ENCODE data around the gene TMEM258. TPM values are rescaled to one million over a fixed set of nuclear protein-coding genes. Genes with fewer than 3 reads are reported as not detected.

Gene TMEM258
- total RNA-seq, 2 experiments from 2014 or later: 172 to 176 TPM

- ATAC-seq: no peak
- CTCF ChIA-PET: interaction anchor here (0.6 to 3.2 kb wide), 3 partner anchors 9 to 170 kb away, joined by 3 to 19 read pairs (median 4); no protein-coding TSS in a partner anchor
- Mint-ChIP-seq H3K4me1 (no peaks in the 10 kb centered on the region), H3K9me3 (ENCODE audit: low read depth) (no peaks in the 10 kb centered on the region), H3K27ac (no peak overlapping the region), H3K36me3 (ENCODE audit: low read depth) (peaks cover 30% of the 10 kb centered on the region), H3K27me3 (no peaks in the 10 kb centered on the region), H3K4me3 (no peak overlapping the region)
- DNase-seq: no peak
- intact Hi-C loops (cut with DNase I, micrococcal nuclease): no loop called here
- POLR2A ChIA-PET: interaction anchor here (1.3 kb wide), 1 partner anchor 23 kb away, joined by 4 read pairs; no protein-coding TSS in a partner anchor
Measured at GRCh38 chr11:61806785-61807184, 14.4 kb upstream of the TMEM258 start.

DNA sequence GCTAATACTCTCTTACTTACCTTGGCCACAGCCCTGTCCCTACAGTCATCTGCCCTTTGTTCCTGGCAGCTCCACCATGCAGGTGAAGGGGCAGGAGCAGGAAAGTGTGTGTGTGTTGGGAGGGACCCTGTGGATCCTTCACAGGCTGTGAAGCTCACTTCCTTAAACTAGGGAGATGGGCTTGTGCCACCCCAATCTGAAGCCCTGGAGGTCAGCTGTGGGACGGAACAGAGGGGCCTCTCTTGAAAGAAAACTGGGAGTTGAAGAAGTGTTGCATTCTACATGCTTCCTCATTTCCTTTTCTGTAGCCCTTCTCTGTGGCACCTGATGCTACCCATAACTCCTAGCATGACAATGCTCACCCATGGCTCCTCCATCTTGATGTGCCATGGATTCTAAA, 12.7 kb upstream of the TMEM258 start:
- intact Hi-C loops (cut with DNase I, micrococcal nuclease): no loop called here
- ATAC-seq (no peak), DNase-seq (no peak)
- Mint-ChIP-seq H3K27me3 (no peaks in the 10 kb centered on the region), H3K4me1 (no peaks in the 10 kb centered on the region), H3K4me3 (no peak overlapping the region), H3K36me3 (ENCODE audit: low read depth) (peaks cover 29% of the 10 kb centered on the region), H3K9me3 (ENCODE audit: low read depth) (no peaks in the 10 kb centered on the region), H3K27ac (no peak overlapping the region)
- POLR2A ChIA-PET: no interaction called here
- CTCF ChIA-PET: interaction anchor here (3.2 kb wide), 1 partner anchor 8 kb away, joined by 19 read pairs; no protein-coding TSS in a partner anchor

DNA sequence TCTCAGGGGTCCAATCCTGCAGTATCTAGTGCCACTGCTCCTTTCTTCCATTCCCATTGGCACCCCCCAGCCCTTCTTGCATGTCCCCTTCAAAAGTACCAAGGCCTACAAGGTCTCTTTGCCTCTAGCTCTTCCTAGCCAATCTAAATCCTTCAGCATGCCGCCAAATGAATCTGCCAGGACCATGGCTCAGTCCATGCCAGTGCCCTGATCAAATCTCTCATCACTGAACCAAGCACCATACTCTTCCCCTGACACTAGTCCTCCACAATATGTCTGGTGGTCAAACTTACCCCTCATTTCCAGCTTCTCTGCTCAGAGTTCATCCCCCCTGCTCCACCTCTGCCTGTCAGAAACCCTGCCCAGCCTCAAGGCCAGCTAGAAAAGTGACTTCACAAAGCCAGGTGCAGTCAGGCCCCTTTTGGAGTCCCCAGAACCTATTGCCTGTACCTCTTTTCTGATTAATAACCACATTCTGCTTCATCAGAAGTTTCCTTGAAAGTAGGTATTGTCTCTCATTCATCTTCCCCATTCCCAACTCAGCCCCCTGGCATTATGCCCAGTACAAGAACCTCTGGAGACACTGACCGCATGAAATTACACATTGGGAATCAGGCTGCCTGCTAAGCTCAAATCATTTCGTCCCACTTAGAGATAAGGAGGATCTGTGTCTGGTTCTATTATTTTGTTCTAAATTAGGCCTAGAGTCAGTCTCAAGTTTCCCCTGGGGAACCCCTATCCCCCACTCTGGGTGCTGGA, 11.7 kb upstream of the TMEM258 start:
- no peaks in the 10 kb centered on the region for H3K27me3 Mint-ChIP-seq
- H3K4me1 Mint-ChIP-seq: no peaks in the 10 kb centered on the region
- intact Hi-C loops (cut with DNase I, micrococcal nuclease): no loop called here
- DNase-seq: no peak
- POLR2A ChIA-PET: no interaction called here
- no peak overlapping the region for H3K4me3 Mint-ChIP-seq
- ATAC-seq: no peak
- peaks cover 33% of the 10 kb centered on the region for H3K36me3 Mint-ChIP-seq (ENCODE audit: low read depth)
- no peak overlapping the region for H3K27ac Mint-ChIP-seq
- H3K9me3 Mint-ChIP-seq (ENCODE audit: low read depth): no peaks in the 10 kb centered on the region
- CTCF ChIA-PET: interaction anchor here (0.6 to 1.2 kb wide), 3 partner anchors 10 to 15 kb away, joined by 3 to 4 read pairs (median 3); no protein-coding TSS in a partner anchor

DNA sequence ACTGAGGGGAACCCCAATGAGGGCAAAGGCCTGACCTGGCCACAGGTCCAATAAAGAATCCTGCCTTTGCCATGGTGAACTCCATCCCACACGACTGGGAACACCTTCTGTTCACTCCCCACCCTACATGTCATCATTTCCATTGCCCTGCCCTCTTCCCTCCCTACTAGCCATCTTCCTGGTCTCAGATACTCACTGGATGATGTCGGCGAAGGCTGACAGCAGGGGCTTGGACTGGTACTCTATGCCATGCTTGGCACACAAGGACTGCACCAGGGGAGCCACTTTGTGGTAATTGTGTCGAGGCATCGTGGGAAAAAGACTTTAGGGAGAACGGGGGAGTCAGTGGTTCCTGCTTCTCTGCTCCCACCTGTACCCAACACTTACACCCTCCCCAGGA, 10.2 kb upstream of the TMEM258 start:
- no peaks in the 10 kb centered on the region for H3K27me3 Mint-ChIP-seq
- H3K4me3 Mint-ChIP-seq: no peak overlapping the region
- H3K27ac Mint-ChIP-seq: no peak overlapping the region
- ChIA-PET POLR2A (interaction anchor here (0.7 kb wide), 1 partner anchor 42 kb away, joined by 3 read pairs; no protein-coding TSS in a partner anchor), CTCF (interaction anchor here (0.6 to 1.1 kb wide), 2 partner anchors 10 to 12 kb away, joined by 3 to 5 read pairs; partner anchors contain the start of genes FEN1 and TMEM258)
- DNase-seq: no peak
- peaks cover 34% of the 10 kb centered on the region for H3K36me3 Mint-ChIP-seq (ENCODE audit: low read depth)
- H3K9me3 Mint-ChIP-seq (ENCODE audit: low read depth): no peaks in the 10 kb centered on the region
- no peak for ATAC-seq
- intact Hi-C loops (cut with DNase I, micrococcal nuclease): no loop called here
- H3K4me1 Mint-ChIP-seq: no peaks in the 10 kb centered on the region

GRCh38 chr11:61800331-61801281, 8.2 kb upstream of the TMEM258 start:
- ChIA-PET CTCF (interaction anchor here (1.6 to 9.4 kb wide), 2 partner anchors 14 to 70 kb away, joined by 6 to 115 read pairs; partner anchors contain the start of gene FADS1), POLR2A (interaction anchor here (1.4 kb wide), 1 partner anchor 15 kb away, joined by 3 read pairs; no protein-coding TSS in a partner anchor)
- Mint-ChIP-seq H3K4me1 (peaks cover 14% of the 10 kb centered on the region), H3K36me3 (ENCODE audit: low read depth) (peaks cover 44% of the 10 kb centered on the region), H3K9me3 (ENCODE audit: low read depth) (no peaks in the 10 kb centered on the region), H3K27ac (no peak overlapping the region), H3K27me3 (no peaks in the 10 kb centered on the region), H3K4me3 (no peak overlapping the region)
- DNase-seq (no peak), ATAC-seq (no peak)
- intact Hi-C loops (cut with DNase I, micrococcal nuclease): no loop called here

GRCh38 chr11:61799665-61800284, 7.4 kb upstream of the TMEM258 start:
- Mint-ChIP-seq H3K27me3 (no peaks in the 10 kb centered on the region), H3K36me3 (ENCODE audit: low read depth) (peaks cover 52% of the 10 kb centered on the region), H3K4me3 (no peak overlapping the region), H3K4me1 (peaks cover 21% of the 10 kb centered on the region), H3K9me3 (ENCODE audit: low read depth) (no peaks in the 10 kb centered on the region), H3K27ac (no peak overlapping the region)
- no peak for DNase-seq
- no peak for ATAC-seq
- intact Hi-C loops (cut with DNase I, micrococcal nuclease): loop anchor here in 1 of 2 experiments (5.0 kb wide), 1 partner anchor 98 kb away; no protein-coding TSS in a partner anchor
- ChIA-PET CTCF (interaction anchor here (9.4 kb wide), 1 partner anchor 14 kb away, joined by 115 read pairs; the partner anchor contains the start of gene FADS1), POLR2A (no interaction called here)

DNA sequence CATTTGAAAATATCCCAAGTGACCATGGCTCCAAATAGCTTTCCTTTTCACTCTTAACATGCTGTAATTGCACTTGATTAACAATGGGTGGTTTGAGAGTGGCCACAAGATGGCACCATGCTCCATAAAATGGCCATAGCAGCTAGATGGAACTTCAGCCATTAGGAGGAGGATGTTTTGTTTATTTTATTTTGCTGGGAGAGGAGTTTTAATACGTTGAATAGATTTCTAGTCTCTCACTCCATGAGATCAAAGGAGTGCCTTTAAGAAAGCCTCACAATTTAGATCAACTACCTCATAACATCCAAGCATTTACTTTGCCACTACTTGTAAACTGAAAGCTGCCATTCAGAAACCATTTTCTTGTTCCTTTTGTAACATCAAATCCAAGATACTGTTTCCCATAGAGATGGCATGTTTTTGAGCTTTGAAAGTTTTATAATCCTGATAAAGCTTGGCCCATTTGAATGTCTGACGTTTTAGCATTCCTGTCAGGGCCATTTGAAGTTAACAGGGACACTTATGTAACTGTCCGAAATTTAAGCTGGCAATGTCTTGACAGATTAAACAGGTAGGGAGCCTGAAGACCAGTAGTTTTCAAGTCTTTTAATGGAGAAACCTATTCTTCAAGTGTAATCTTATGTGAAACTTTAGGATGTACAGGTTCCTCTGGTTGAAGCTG, 5.0 kb upstream of the TMEM258 start:
- no peak overlapping the region for H3K27ac Mint-ChIP-seq
- peaks cover 48% of the 10 kb centered on the region for H3K36me3 Mint-ChIP-seq (ENCODE audit: low read depth)
- no peak overlapping the region for H3K4me3 Mint-ChIP-seq
- peaks cover 29% of the 10 kb centered on the region for H3K4me1 Mint-ChIP-seq
- DNase-seq: peak; percentile 82
- CTCF ChIA-PET: interaction anchor here (0.7 to 9.4 kb wide), 33 partner anchors 9 to 745 kb away, joined by 3 to 115 read pairs (median 4); partner anchors contain the start of genes FADS1 and FADS2
- POLR2A ChIA-PET: interaction anchor here (1.0 to 2.2 kb wide), 2 partner anchors 11 to 18 kb away, joined by 3 to 8 read pairs; no protein-coding TSS in a partner anchor
- no peaks in the 10 kb centered on the region for H3K9me3 Mint-ChIP-seq (ENCODE audit: low read depth)
- intact Hi-C loops (cut with DNase I, micrococcal nuclease): loop anchor here (1.0 to 5.0 kb wide), 7 partner anchors 19 to 311 kb away; no protein-coding TSS in a partner anchor
- no peaks in the 10 kb centered on the region for H3K27me3 Mint-ChIP-seq
- ATAC-seq: no peak

DNA sequence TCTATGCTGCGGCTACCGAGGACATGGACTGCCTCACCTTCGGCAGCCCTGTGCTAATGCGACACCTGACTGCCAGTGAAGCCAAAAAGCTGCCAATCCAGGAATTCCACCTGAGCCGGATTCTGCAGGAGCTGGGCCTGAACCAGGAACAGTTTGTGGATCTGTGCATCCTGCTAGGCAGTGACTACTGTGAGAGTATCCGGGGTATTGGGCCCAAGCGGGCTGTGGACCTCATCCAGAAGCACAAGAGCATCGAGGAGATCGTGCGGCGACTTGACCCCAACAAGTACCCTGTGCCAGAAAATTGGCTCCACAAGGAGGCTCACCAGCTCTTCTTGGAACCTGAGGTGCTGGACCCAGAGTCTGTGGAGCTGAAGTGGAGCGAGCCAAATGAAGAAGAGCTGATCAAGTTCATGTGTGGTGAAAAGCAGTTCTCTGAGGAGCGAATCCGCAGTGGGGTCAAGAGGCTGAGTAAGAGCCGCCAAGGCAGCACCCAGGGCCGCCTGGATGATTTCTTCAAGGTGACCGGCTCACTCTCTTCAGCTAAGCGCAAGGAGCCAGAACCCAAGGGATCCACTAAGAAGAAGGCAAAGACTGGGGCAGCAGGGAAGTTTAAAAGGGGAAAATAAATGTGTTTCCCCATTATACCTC, 3.6 kb upstream of the TMEM258 start:
- ATAC-seq: no peak
- Mint-ChIP-seq H3K36me3 (ENCODE audit: low read depth) (peaks cover 54% of the 10 kb centered on the region), H3K4me3 (no peak overlapping the region), H3K27ac (no peak overlapping the region), H3K27me3 (no peaks in the 10 kb centered on the region), H3K9me3 (ENCODE audit: low read depth) (no peaks in the 10 kb centered on the region), H3K4me1 (peaks cover 36% of the 10 kb centered on the region)
- POLR2A ChIA-PET: interaction anchor here (0.6 kb wide), 1 partner anchor 339 kb away, joined by 4 read pairs; no protein-coding TSS in a partner anchor
- intact Hi-C loops (cut with DNase I, micrococcal nuclease): loop anchor here (2.0 to 5.0 kb wide), 2 partner anchors 75 to 101 kb away; no protein-coding TSS in a partner anchor
- no peak for DNase-seq
- CTCF ChIA-PET: interaction anchor here (0.6 to 9.4 kb wide), 17 partner anchors 9 to 747 kb away, joined by 3 to 115 read pairs (median 7); partner anchors contain the start of genes FADS1 and FADS2

- ChIA-PET POLR2A (interaction anchor here (0.6 kb wide), 1 partner anchor 339 kb away, joined by 4 read pairs; no protein-coding TSS in a partner anchor), CTCF (interaction anchor here (0.7 to 9.4 kb wide), 7 partner anchors 19 to 350 kb away, joined by 3 to 115 read pairs (median 3); partner anchors contain the start of gene FADS1)
- H3K36me3 Mint-ChIP-seq (ENCODE audit: low read depth): peaks cover 52% of the 10 kb centered on the region
- H3K27me3 Mint-ChIP-seq: no peaks in the 10 kb centered on the region
- ATAC-seq (no peak), DNase-seq (no peak)
- no peak overlapping the region for H3K27ac Mint-ChIP-seq
- peak overlapping the region; percentile 38 for H3K4me3 Mint-ChIP-seq
- H3K4me1 Mint-ChIP-seq: peaks cover 40% of the 10 kb centered on the region
- H3K9me3 Mint-ChIP-seq (ENCODE audit: low read depth): no peaks in the 10 kb centered on the region
- intact Hi-C loops (cut with DNase I, micrococcal nuclease): loop anchor here in 1 of 2 experiments (5.0 kb wide), 1 partner anchor 102 kb away; no protein-coding TSS in a partner anchor
Measured at GRCh38 chr11:61795459-61795858, 3.1 kb upstream of the TMEM258 start.

All from activated CD4-positive, alpha-beta T cell treated with anti-CD3 and anti-CD28 coated beads for 36 hours (primary cell).